Activated CD4-positive, CD25-positive, alpha-beta regulatory T cell treated with anti-CD3 and anti-CD28 coated beads, Interleukin-2, amount 50 U/mL, for 72 hours (primary cell): ENCODE data around the gene ZNF579.
"Not testable (repeated sequence)": the region's sequence is repeated elsewhere in the genome, so short reads cannot be mapped to it uniquely, and the experiment has no call there.

Source experiments
- DNase-seq: peaks from one replicate; pipeline ENCODE4 v3.0.0; 2021

Gene ZNF579

GRCh38 chr19:55539090-55539984 lies 41.3 kb downstream of the ZNF579 start:
- no peak for DNase-seq

GRCh38 chr19:55538132-55538531 lies 42.5 kb downstream of the ZNF579 start:
- no peak for DNase-seq

- DNase-seq, result no peak
Measured at GRCh38 chr19:55537741-55538111, 42.9 kb downstream of the ZNF579 start.

- DNase-seq, result no peak
Measured at GRCh38 chr19:55536951-55537740, 43.5 kb downstream of the ZNF579 start, which contains the start of gene SBK2. SBK2 (minus strand) TSS chr19:55537133; CDS start chr19:55536294, 839 bp downstream.

GRCh38 chr19:55536366-55536765 lies 44.3 kb downstream of the ZNF579 start:
- no peak for DNase-seq

- no peak for DNase-seq
Measured at GRCh38 chr19:55535965-55536350, 44.7 kb downstream of the ZNF579 start.

GRCh38 chr19:55535173-55535964 lies 45.3 kb downstream of the ZNF579 start:
- no peak for DNase-seq

GRCh38 chr19:55534280-55534679 lies 46.4 kb downstream of the ZNF579 start:
- not testable (repeated sequence) for DNase-seq

- no peak for DNase-seq
Measured at GRCh38 chr19:55530996-55531395, 49.7 kb downstream of the ZNF579 start.

GRCh38 chr19:55529636-55530234 lies 50.9 kb downstream of the ZNF579 start:
- DNase-seq, result no peak

GRCh38 chr19:55528030-55528803 lies 52.4 kb downstream of the ZNF579 start:
- no peak for DNase-seq

- DNase-seq, result no peak
Measured at GRCh38 chr19:55527197-55528029, 53.2 kb downstream of the ZNF579 start.
